Measurements from ENCODE around the gene ACRBP.

DNA sequence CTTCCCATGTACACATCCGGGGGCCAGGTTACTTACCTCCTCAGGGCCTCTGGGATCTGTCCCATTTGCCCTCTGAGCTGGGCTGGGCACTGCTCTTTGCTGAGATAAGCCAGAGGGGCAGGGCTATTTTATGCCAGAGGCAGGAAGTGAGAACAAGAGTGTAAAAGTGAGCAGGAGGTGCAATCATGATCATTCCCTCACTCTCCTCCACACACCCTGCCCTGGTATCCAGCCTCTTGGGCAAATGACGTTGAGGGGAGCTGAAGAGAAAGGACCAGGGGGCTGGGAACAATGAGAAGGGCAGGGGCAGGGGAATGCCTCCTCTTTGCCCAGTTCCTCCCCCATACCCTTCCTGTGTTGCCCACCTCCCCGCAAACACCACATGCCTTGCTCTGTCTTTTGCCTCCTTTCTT lies 15.7 kb downstream of the ACRBP start:
- TF ChIP-seq, protein P1, sequence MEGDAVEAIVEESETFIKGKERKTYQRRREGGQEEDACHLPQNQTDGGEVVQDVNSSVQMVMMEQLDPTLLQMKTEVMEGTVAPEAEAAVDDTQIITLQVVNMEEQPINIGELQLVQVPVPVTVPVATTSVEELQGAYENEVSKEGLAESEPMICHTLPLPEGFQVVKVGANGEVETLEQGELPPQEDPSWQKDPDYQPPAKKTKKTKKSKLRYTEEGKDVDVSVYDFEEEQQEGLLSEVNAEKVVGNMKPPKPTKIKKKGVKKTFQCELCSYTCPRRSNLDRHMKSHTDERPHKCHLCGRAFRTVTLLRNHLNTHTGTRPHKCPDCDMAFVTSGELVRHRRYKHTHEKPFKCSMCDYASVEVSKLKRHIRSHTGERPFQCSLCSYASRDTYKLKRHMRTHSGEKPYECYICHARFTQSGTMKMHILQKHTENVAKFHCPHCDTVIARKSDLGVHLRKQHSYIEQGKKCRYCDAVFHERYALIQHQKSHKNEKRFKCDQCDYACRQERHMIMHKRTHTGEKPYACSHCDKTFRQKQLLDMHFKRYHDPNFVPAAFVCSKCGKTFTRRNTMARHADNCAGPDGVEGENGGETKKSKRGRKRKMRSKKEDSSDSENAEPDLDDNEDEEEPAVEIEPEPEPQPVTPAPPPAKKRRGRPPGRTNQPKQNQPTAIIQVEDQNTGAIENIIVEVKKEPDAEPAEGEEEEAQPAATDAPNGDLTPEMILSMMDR (conservative IDR thresholded peaks at IDR 0.05) = no peak
- TF ChIP-seq ZFX (IDR thresholded peaks at IDR 0.05) = no peak

All from C4-2B (cell line).